GM19372 (cell line): ENCODE data around the gene PGM5.

Source experiments
- ATAC-seq: cut with Tn5 transposase; IDR thresholded peaks from one replicate; pipeline ENCODE4 v1.9.1; 2021; ENCODE audit warnings: mild to moderate bottlenecking, low read depth, moderate library complexity; ENCODE audit not compliant: unreplicated experiment

PGM5 gene

GRCh38 chr9:68431307-68431706 lies 74.9 kb downstream of the PGM5 start:
- ATAC-seq: no peak

- ATAC-seq: no peak
These were observed 77.2 kb downstream of the PGM5 start for GRCh38 chr9:68433531-68434110.

- ATAC-seq: no peak
These were observed 81.4 kb downstream of the PGM5 start for GRCh38 chr9:68437785-68438184.

GRCh38 chr9:68443624-68444023 lies 87.2 kb downstream of the PGM5 start:
- no peak for ATAC-seq

- no peak for ATAC-seq
These were observed 90.4 kb downstream of the PGM5 start for GRCh38 chr9:68446836-68447235.

GRCh38 chr9:68447611-68448010 lies 91.2 kb downstream of the PGM5 start:
- no peak for ATAC-seq

- ATAC-seq: no peak
These were observed 98.3 kb downstream of the PGM5 start for GRCh38 chr9:68454579-68455334.

- ATAC-seq: no peak
These were observed 99.0 kb downstream of the PGM5 start for GRCh38 chr9:68455451-68455850.

GRCh38 chr9:68457803-68458202 lies 101.4 kb downstream of the PGM5 start:
- no peak for ATAC-seq

- no peak for ATAC-seq
These were observed 102.5 kb downstream of the PGM5 start for GRCh38 chr9:68458918-68459317.

GRCh38 chr9:68462105-68462775 lies 105.8 kb downstream of the PGM5 start:
- ATAC-seq: no peak

GRCh38 chr9:68470067-68470466 lies 113.7 kb downstream of the PGM5 start:
- no peak for ATAC-seq

GRCh38 chr9:68470634-68471033 lies 114.2 kb downstream of the PGM5 start:
- no peak for ATAC-seq

- no peak for ATAC-seq
These were observed 115.7 kb downstream of the PGM5 start for GRCh38 chr9:68472119-68472518.

- no peak for ATAC-seq
These were observed 117.4 kb downstream of the PGM5 start for GRCh38 chr9:68473790-68474189.

- ATAC-seq: no peak
These were observed 120.0 kb downstream of the PGM5 start for GRCh38 chr9:68476422-68476821.

- no peak for ATAC-seq
These were observed 120.4 kb downstream of the PGM5 start for GRCh38 chr9:68476847-68477246.

- no peak for ATAC-seq
These were observed 124.4 kb downstream of the PGM5 start for GRCh38 chr9:68480807-68481206.

GRCh38 chr9:68482548-68482947 lies 126.1 kb downstream of the PGM5 start:
- no peak for ATAC-seq

- no peak for ATAC-seq
These were observed 131.7 kb downstream of the PGM5 start for GRCh38 chr9:68488126-68488525.

- ATAC-seq: no peak
These were observed 133.2 kb downstream of the PGM5 start for GRCh38 chr9:68489646-68490045.

- ATAC-seq: no peak
These were observed 136.4 kb downstream of the PGM5 start for GRCh38 chr9:68492806-68493205.
